ENCODE results near the gene SAMSN1. TPM values are rescaled to one million over a fixed set of nuclear protein-coding genes. Genes with fewer than 3 reads are reported as not detected.

SAMSN1 gene
- total RNA-seq, 2 donors from 2014 or later: 1.4 TPM; not detected in 1

- Histone ChIP-seq H3K9me3 (ENCODE audit: control insufficient read depth, low read length) (no peaks in the 10 kb centered on the region), H3K9ac (ENCODE audit: extremely low read depth, low read length, poor library complexity, severe bottlenecking) (no peak overlapping the region), H3K36me3 (ENCODE audit: control insufficient read depth, insufficient read depth, low read length) (no peaks in the 10 kb centered on the region), H3K27me3 (ENCODE audit: control insufficient read depth, insufficient read depth, low read length, poor library complexity, severe bottlenecking) (no peaks in the 10 kb centered on the region), H3K4me1 (ENCODE audit: control insufficient read depth, insufficient read depth, low read length) (no peaks in the 10 kb centered on the region), H3K27ac (ENCODE audit: low read depth, low read length) (no peak overlapping the region), H3K4me3 (ENCODE audit: low read length) (no peak overlapping the region)
- Mint-ChIP-seq H3K4me1 (no peaks in the 10 kb centered on the region), H3K27me3 (ENCODE audit: insufficient read depth) (no peaks in the 10 kb centered on the region), H3K9me3 (no peaks in the 10 kb centered on the region), H3K36me3 (ENCODE audit: low read depth) (no peaks in the 10 kb centered on the region), H3K27ac (no peak overlapping the region), H3K4me3 (no peak overlapping the region)
- WGBS, 2 experiments (ENCODE audit: insufficient coverage in 1 of 2, insufficient read length in 1 of 2): 43 to 83% methylated on average over 1 to 2 of the region's 2 CpGs
- DNase-seq: no peak
- TF ChIP-seq, protein P1, sequence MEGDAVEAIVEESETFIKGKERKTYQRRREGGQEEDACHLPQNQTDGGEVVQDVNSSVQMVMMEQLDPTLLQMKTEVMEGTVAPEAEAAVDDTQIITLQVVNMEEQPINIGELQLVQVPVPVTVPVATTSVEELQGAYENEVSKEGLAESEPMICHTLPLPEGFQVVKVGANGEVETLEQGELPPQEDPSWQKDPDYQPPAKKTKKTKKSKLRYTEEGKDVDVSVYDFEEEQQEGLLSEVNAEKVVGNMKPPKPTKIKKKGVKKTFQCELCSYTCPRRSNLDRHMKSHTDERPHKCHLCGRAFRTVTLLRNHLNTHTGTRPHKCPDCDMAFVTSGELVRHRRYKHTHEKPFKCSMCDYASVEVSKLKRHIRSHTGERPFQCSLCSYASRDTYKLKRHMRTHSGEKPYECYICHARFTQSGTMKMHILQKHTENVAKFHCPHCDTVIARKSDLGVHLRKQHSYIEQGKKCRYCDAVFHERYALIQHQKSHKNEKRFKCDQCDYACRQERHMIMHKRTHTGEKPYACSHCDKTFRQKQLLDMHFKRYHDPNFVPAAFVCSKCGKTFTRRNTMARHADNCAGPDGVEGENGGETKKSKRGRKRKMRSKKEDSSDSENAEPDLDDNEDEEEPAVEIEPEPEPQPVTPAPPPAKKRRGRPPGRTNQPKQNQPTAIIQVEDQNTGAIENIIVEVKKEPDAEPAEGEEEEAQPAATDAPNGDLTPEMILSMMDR (conservative IDR thresholded peaks at IDR 0.05): no peak
These were observed 26.2 kb upstream of the SAMSN1 start for GRCh38 chr21:14572204-14572780.

- H3K27ac ChIP-seq (ENCODE audit: low read depth, low read length): no peak overlapping the region
- no peaks in the 10 kb centered on the region for H3K4me1 ChIP-seq (ENCODE audit: control insufficient read depth, insufficient read depth, low read length)
- H3K36me3 Mint-ChIP-seq (ENCODE audit: low read depth): no peaks in the 10 kb centered on the region
- no peak overlapping the region for H3K27ac Mint-ChIP-seq
- H3K4me1 Mint-ChIP-seq: no peaks in the 10 kb centered on the region
- no peak overlapping the region for H3K9ac ChIP-seq (ENCODE audit: extremely low read depth, low read length, poor library complexity, severe bottlenecking)
- no peak overlapping the region for H3K4me3 ChIP-seq (ENCODE audit: low read length)
- no peak overlapping the region for H3K4me3 Mint-ChIP-seq
- TF ChIP-seq, protein P1 (conservative IDR thresholded peaks at IDR 0.05): no peak
- H3K36me3 ChIP-seq (ENCODE audit: control insufficient read depth, insufficient read depth, low read length): no peaks in the 10 kb centered on the region
- 89 to 99% methylated on average over 5 to 6 of the region's 6 CpGs for WGBS, 2 experiments (ENCODE audit: insufficient coverage in 1 of 2, insufficient read length in 1 of 2)
- DNase-seq: no peak
- no peaks in the 10 kb centered on the region for H3K9me3 ChIP-seq (ENCODE audit: control insufficient read depth, low read length)
- H3K27me3 Mint-ChIP-seq (ENCODE audit: insufficient read depth): no peaks in the 10 kb centered on the region
- H3K9me3 Mint-ChIP-seq: no peaks in the 10 kb centered on the region
- no peaks in the 10 kb centered on the region for H3K27me3 ChIP-seq (ENCODE audit: control insufficient read depth, insufficient read depth, low read length, poor library complexity, severe bottlenecking)
These were observed 23.8 kb upstream of the SAMSN1 start for GRCh38 chr21:14569868-14570267.

DNA sequence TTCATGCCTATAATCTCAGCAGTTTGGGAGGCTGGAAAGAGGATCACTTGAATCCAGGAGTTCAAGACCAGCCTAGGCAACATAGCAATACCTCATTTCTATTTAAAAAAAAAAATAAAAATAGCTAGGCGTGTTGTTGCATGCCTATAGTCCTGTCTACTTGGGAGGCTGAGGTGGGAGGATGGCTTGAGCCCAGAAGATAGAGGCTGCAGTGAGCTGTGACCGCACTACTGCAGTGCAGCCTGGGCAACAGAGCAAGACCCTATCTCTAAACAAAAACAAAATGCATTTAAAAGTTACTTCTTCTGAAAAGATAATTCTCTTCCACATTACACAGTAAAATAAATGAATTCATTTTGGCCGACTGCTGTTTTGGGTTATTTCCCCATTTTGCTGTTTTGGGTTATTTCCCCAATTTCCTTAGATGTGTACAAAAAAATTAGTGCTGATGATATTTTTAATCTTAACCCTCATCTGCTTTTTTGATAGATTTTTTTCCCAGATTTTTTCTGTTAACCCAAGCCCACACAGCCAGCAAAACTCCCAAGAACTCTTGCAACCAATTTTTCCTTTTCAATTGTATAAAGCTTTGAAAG lies 23.0 kb upstream of the SAMSN1 start:
- Histone ChIP-seq H3K9ac (ENCODE audit: extremely low read depth, low read length, poor library complexity, severe bottlenecking) (no peak overlapping the region), H3K27ac (ENCODE audit: low read depth, low read length) (no peak overlapping the region), H3K27me3 (ENCODE audit: control insufficient read depth, insufficient read depth, low read length, poor library complexity, severe bottlenecking) (no peaks in the 10 kb centered on the region), H3K9me3 (ENCODE audit: control insufficient read depth, low read length) (no peaks in the 10 kb centered on the region), H3K4me3 (ENCODE audit: low read length) (no peak overlapping the region), H3K36me3 (ENCODE audit: control insufficient read depth, insufficient read depth, low read length) (no peaks in the 10 kb centered on the region), H3K4me1 (ENCODE audit: control insufficient read depth, insufficient read depth, low read length) (no peaks in the 10 kb centered on the region)
- 92% methylated on average over 2 of the region's 3 CpGs; no CpG with 5 or more reads in 1 of the 2 experiments for WGBS, 2 experiments (ENCODE audit: insufficient coverage in 1 of 2, insufficient read length in 1 of 2)
- no peak overlapping the region for H3K27ac Mint-ChIP-seq
- no peaks in the 10 kb centered on the region for H3K36me3 Mint-ChIP-seq (ENCODE audit: low read depth)
- H3K4me3 Mint-ChIP-seq: no peak overlapping the region
- DNase-seq: no peak
- no peaks in the 10 kb centered on the region for H3K27me3 Mint-ChIP-seq (ENCODE audit: insufficient read depth)
- H3K9me3 Mint-ChIP-seq: no peaks in the 10 kb centered on the region
- H3K4me1 Mint-ChIP-seq: no peaks in the 10 kb centered on the region
- TF ChIP-seq, protein P1 (conservative IDR thresholded peaks at IDR 0.05): no peak
